ENCODE results near the gene TBXAS1.

The TBXAS1 gene

GRCh38 chr7:140049339-140050024 lies 220.4 kb downstream of the TBXAS1 start:
- no peak for DNase-seq (ENCODE audit: low read depth)

GRCh38 chr7:140050100-140050499 lies 221.0 kb downstream of the TBXAS1 start:
- DNase-seq (ENCODE audit: low read depth): no peak

GRCh38 chr7:140051820-140052219 lies 222.8 kb downstream of the TBXAS1 start:
- no peak for DNase-seq (ENCODE audit: low read depth)

- no peak for DNase-seq (ENCODE audit: low read depth)
Measured at GRCh38 chr7:140053812-140054539, 224.9 kb downstream of the TBXAS1 start.

- DNase-seq (ENCODE audit: low read depth): no peak
Measured at GRCh38 chr7:140054751-140055150, 225.7 kb downstream of the TBXAS1 start.

GRCh38 chr7:140055833-140056232 lies 226.8 kb downstream of the TBXAS1 start:
- DNase-seq (ENCODE audit: low read depth): no peak

GRCh38 chr7:140056431-140057142 lies 227.5 kb downstream of the TBXAS1 start:
- DNase-seq (ENCODE audit: low read depth): no peak

- DNase-seq (ENCODE audit: low read depth): no peak
Measured at GRCh38 chr7:140057143-140057535, 228.1 kb downstream of the TBXAS1 start.

GRCh38 chr7:140058517-140058916 lies 229.5 kb downstream of the TBXAS1 start:
- no peak for DNase-seq (ENCODE audit: low read depth)

- DNase-seq (ENCODE audit: low read depth): peak; percentile 24
Measured at GRCh38 chr7:140059273-140060242, 230.5 kb downstream of the TBXAS1 start.

- DNase-seq (ENCODE audit: low read depth): no peak
Measured at GRCh38 chr7:140060243-140060630, 231.2 kb downstream of the TBXAS1 start.

GRCh38 chr7:140060788-140061606 lies 231.9 kb downstream of the TBXAS1 start:
- no peak for DNase-seq (ENCODE audit: low read depth)

- DNase-seq (ENCODE audit: low read depth): no peak
Measured at GRCh38 chr7:140061607-140061930, 232.5 kb downstream of the TBXAS1 start.

GRCh38 chr7:140062118-140062527 lies 233.1 kb downstream of the TBXAS1 start:
- no peak for DNase-seq (ENCODE audit: low read depth)

GRCh38 chr7:140062528-140063299 lies 233.7 kb downstream of the TBXAS1 start, which contains the start of gene PARP12:
Gene PARP12 (minus strand): TSS chr7:140062951. CDS start chr7:140062847, 104 bp downstream.
- peak; percentile 81 for DNase-seq (ENCODE audit: low read depth)

GRCh38 chr7:140067052-140067451 lies 238.0 kb downstream of the TBXAS1 start:
- no peak for DNase-seq (ENCODE audit: low read depth)

GRCh38 chr7:140068033-140068432 lies 239.0 kb downstream of the TBXAS1 start:
- DNase-seq (ENCODE audit: low read depth): no peak

GRCh38 chr7:140069298-140069949 lies 240.4 kb downstream of the TBXAS1 start:
- DNase-seq (ENCODE audit: low read depth): no peak

All from fibroblast of gingiva (primary cell).